ENCODE data around the gene LDB3. TPM values are rescaled to one million over a fixed set of nuclear protein-coding genes. Genes with fewer than 3 reads are reported as not detected.

Gene LDB3
- total RNA-seq, 1 experiment from 2014 or later: 0.63 TPM

- DNase-seq: no peak
- no peak overlapping the region for H2AFZ ChIP-seq
- H3K79me2 ChIP-seq (ENCODE audit: low read depth): no peaks in the 10 kb centered on the region
- no peaks in the 10 kb centered on the region for H3K9me3 ChIP-seq (ENCODE audit: insufficient read depth, low read depth)
- H3K4me1 ChIP-seq (replicated peaks; ENCODE audit: insufficient read depth): peaks cover 21% of the 10 kb centered on the region
- ChIA-PET CTCF (no interaction called here), POLR2A (ENCODE audit: unreplicated experiment) (no interaction called here)
- no peaks in the 10 kb centered on the region for H4K20me1 ChIP-seq (ENCODE audit: insufficient read depth)
- no peak overlapping the region for H3K27ac ChIP-seq
- intact Hi-C loops (cut with micrococcal nuclease; ENCODE audit: unreplicated experiment): no loop called here
- no peak for TF ChIP-seq EZH2 (IDR thresholded peaks at IDR 0.05; ENCODE audit: low read depth)
- no peak for TF ChIP-seq CTCF (conservative IDR thresholded peaks at IDR 0.05)
- H3K4me3 ChIP-seq: no peak overlapping the region
- H3K27me3 ChIP-seq (ENCODE audit: insufficient read depth, low read depth): no peaks in the 10 kb centered on the region
- no peak overlapping the region for H3K4me2 ChIP-seq
- H3K36me3 ChIP-seq (ENCODE audit: low read depth): no peaks in the 10 kb centered on the region
- BruUV-seq (replicated peaks): no TSS peak
- no peaks in the 10 kb centered on the region for H3K9me2 ChIP-seq (ENCODE audit: insufficient read depth)
- H3F3A ChIP-seq (ENCODE audit: insufficient read depth, low read depth): peaks cover 16% of the 10 kb centered on the region; the same call in 1 of the 2 replicates
These were observed 36.1 kb upstream of the LDB3 start for GRCh38 chr10:86632009-86632800.

GRCh38 chr10:86632951-86633350, 35.4 kb upstream of the LDB3 start:
- POLR2A ChIA-PET (ENCODE audit: unreplicated experiment): no interaction called here
- Histone ChIP-seq H3K9me3 (ENCODE audit: insufficient read depth, low read depth) (no peaks in the 10 kb centered on the region), H2AFZ (no peak overlapping the region), H3K36me3 (ENCODE audit: low read depth) (no peaks in the 10 kb centered on the region), H3K27ac (no peak overlapping the region), H3K4me2 (no peak overlapping the region), H4K20me1 (ENCODE audit: insufficient read depth) (no peaks in the 10 kb centered on the region), H3K79me2 (ENCODE audit: low read depth) (no peaks in the 10 kb centered on the region), H3K9me2 (ENCODE audit: insufficient read depth) (no peaks in the 10 kb centered on the region), H3K27me3 (ENCODE audit: insufficient read depth, low read depth) (no peaks in the 10 kb centered on the region), H3K4me3 (no peak overlapping the region), H3F3A (ENCODE audit: insufficient read depth, low read depth) (peaks cover 16% of the 10 kb centered on the region; the same call in 1 of the 2 replicates), H3K4me1 (replicated peaks; ENCODE audit: insufficient read depth) (peaks cover 21% of the 10 kb centered on the region)
- no peak for DNase-seq
- CTCF ChIA-PET: no interaction called here
- intact Hi-C loops (cut with micrococcal nuclease; ENCODE audit: unreplicated experiment): no loop called here
- TF ChIP-seq EZH2 (IDR thresholded peaks at IDR 0.05; ENCODE audit: low read depth) (no peak), CTCF (conservative IDR thresholded peaks at IDR 0.05) (no peak)
- BruUV-seq (replicated peaks): no TSS peak

- intact Hi-C loops (cut with micrococcal nuclease; ENCODE audit: unreplicated experiment): no loop called here
- POLR2A ChIA-PET (ENCODE audit: unreplicated experiment): no interaction called here
- no peak overlapping the region for H3K4me3 ChIP-seq
- no TSS peak for BruUV-seq (replicated peaks)
- no peaks in the 10 kb centered on the region for H4K20me1 ChIP-seq (ENCODE audit: insufficient read depth)
- peak overlapping the region; percentile 85 for H3K27ac ChIP-seq
- DNase-seq: peak in 1 of 2 experiments; percentile 77
- H3K9me3 ChIP-seq (ENCODE audit: insufficient read depth, low read depth): peaks cover 4% of the 10 kb centered on the region; the same call in 1 of the 2 replicates
- peak overlapping the region; percentile 48 for H3K4me2 ChIP-seq
- no peaks in the 10 kb centered on the region for H3K36me3 ChIP-seq (ENCODE audit: low read depth)
- no peak for TF ChIP-seq EZH2 (IDR thresholded peaks at IDR 0.05; ENCODE audit: low read depth)
- no peak for TF ChIP-seq CTCF (conservative IDR thresholded peaks at IDR 0.05)
- no peaks in the 10 kb centered on the region for H3K9me2 ChIP-seq (ENCODE audit: insufficient read depth)
- CTCF ChIA-PET: no interaction called here
- peaks cover 21% of the 10 kb centered on the region for H3K4me1 ChIP-seq (replicated peaks; ENCODE audit: insufficient read depth)
- peaks cover 16% of the 10 kb centered on the region; the same call in 1 of the 2 replicates for H3F3A ChIP-seq (ENCODE audit: insufficient read depth, low read depth)
- H3K27me3 ChIP-seq (ENCODE audit: insufficient read depth, low read depth): no peaks in the 10 kb centered on the region
- no peaks in the 10 kb centered on the region for H3K79me2 ChIP-seq (ENCODE audit: low read depth)
- no peak overlapping the region for H2AFZ ChIP-seq
These were observed 32.9 kb upstream of the LDB3 start for GRCh38 chr10:86635402-86635801.
